Measurements from ENCODE around the gene CAPZA2.
"Not testable (repeated sequence)": the region's sequence is repeated elsewhere in the genome, so short reads cannot be mapped to it uniquely, and the experiment has no call there.

Gene CAPZA2

GRCh38 chr7:116955801-116956476, 93.6 kb downstream of the CAPZA2 start:
- no peak for DNase-seq

DNA sequence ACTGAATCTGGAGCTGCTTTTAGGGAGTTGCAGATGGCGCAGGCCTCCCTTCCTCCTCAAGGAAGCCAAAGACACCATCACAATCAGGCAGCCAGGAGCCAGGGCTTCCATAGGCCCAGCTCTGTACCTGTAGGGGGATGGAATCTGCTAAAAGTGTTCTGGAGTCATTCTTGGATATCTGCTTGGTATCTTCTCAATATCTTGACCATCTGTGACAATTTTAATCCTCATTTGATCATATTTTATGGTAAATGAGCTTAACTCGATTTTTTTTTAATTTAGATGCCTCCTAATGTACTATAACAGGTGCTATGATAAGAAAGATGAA, 94.1 kb downstream of the CAPZA2 start:
- no peak for DNase-seq

GRCh38 chr7:116957874-116958273, 95.5 kb downstream of the CAPZA2 start:
- DNase-seq = no peak

DNA sequence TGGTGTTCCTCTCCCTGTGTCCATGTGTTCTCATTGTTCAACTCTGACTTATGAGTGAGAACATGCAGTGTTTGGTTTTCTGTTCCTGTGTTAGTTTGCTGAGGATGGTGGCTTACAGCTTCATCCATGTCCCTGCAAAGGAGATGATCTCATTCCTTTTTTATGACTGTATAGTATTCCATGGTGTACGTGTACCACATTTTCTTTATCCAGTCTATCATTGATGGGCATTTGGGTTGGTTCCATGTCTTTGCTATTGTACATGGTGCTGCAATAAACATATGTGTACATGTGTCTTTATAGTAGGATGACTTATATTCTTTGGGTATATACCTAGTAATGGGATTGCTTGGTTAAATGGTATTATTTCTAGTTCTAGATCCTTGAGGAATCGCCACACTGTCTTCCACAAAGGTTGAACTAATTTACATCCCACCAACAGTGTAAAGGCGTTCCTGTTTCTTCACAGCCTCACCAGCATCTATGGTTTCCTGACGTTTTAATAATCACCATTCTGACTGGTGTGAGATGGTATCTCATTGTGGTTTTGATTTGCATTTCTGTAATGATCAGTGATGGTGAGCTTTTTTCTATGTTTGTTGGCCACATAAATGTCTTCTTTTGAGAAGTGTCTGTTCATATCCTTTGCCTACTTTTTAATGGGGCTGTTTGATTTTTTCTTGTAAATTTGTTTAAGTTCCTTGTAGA, 99.7 kb downstream of the CAPZA2 start:
- not testable (repeated sequence) for DNase-seq

DNA sequence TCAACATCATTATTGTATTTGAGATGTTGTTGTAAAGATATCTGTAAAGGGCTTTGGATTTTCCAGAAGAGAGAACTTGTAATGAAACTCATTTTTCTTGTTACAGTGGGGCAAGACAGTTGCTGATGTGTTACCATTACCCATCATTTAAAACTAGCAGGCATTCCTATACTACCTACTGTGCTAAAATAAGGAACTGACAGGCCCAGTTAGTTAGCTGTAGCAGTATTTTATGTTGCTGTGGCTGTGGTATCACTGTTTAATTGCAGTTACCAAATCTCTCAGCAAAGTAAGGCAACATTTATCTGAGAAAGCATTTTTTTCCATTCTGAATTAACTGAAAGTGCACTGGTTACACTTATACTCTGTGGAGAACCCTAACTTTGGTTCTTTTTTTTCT, 100.8 kb downstream of the CAPZA2 start:
- no peak for DNase-seq

DNA sequence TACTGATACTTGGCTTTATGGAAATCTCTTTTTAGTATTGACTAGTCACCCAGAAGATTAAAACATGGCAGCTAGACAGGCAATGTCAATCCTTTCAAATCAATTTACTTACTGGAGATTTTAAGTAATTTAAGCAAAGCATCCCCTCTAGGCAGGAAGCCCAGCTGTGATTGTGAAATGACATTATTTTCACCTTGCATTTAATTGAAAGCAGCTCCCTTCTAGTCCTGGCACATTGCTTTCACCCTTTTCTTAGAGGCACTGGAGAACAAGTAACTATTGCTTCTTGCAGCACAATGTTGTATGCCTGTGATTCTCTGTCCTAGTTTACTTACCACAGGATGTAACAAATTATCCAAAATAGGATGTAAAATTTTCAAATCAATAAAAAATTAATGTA, 104.2 kb downstream of the CAPZA2 start:
- DNase-seq = no peak

DNA sequence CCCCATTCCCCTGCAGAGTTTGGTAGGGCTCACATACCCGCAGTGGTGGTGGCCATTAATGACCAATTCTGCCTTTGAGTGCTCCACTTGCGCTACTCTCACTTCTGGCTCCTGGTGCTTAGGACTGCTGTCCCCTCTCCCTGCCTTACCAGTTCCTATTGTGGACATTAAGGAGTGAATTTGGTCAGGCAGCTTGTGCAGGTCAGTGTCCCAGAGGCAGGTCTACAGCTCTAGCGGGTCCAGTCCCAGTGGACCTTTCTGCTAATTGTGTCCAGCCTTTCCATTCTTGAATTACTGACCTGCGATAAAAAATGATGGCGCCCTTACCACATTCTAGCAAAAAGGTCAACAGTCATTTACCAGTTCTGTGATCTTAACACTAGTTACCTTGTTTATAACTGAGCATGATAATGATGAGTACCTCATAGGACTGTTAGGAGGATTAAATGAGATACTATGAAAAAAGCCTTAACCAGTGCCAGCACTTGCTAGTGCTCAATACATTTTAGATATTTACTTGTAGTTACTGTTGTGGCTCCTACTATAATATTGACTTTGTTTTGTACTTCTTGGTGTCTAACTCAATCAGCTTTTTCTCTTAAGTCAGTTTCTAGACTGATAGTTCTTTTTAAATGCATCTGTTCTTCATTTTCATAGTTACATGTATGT, 105.0 kb downstream of the CAPZA2 start:
- no peak for DNase-seq

DNA sequence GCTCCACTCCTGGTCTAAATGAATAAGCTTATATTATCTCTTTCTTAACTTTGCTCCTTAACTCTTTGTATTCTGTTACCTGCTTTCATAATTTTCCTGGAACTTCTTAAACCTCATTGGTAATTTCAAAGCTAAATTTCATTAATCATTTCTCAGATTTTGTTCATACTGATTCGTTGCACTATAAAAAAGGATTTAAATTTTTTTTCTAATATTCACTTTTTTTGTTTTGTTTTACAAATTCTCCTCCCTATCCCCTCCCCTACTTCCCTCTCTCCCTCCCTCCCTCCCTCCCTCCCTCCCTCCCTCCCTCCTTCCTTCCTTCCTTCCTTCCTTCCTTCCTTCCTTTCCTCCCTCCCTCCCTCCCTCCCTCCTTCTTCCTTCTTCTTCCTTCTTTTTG, 105.6 kb downstream of the CAPZA2 start:
- no peak for DNase-seq

GRCh38 chr7:116968631-116969030, 106.2 kb downstream of the CAPZA2 start:
- no peak for DNase-seq

DNA sequence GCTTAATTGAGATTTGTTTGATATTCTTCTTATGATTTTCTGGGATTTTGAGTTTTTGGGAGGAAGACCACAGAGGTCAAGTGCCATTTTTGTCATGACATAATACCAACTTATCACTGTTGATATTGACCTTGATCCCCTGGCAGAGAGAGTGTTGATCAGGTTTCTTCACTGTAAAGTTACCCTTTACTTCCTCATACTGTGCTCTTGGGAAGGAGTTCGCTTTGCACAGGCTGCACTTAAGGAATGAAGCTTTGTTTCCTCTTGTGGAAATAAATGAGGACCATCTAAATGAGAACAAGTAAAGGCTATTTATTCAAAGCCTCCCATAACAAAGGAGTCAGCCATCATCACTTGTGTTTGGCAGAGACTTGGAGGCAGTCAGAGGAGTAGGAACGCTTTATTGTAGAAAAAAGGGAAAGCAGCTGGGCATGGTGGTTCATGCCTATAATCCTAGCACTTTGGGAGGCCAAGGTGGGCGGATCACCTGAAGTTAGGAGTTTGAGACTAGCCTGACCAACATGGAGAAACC, 107.0 kb downstream of the CAPZA2 start:
- DNase-seq = no peak

DNA sequence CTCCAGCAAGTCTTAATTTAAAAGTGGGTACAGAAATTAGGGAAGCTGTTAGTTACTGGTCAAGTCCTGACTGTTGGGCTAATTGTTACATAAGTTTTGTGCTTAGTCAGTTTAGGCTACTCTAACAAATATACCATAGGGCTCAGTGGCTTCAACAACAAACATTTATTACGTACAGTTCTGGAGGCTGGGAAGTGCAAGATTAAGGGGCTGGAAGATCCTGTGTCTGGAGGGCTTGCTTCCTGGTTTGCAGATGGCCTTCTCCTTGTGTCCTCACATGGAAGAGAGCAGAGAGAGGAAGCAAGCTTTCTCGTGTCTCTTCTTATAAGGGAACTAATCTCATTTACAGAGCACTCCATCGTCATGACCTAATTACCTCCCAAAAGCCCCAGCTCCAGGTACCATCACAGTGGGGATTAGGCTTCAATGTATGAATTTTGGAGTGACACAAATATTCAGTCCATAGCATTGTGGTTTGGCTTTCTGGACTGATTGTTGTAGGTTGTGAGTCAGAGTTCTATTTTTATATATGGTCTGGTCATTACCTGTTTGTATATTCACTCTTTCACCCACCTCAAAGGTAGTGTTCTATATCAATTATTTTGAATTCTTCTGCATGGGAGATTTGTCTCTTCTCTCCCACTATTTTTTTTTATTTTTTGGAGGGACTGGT, 108.0 kb downstream of the CAPZA2 start:
- no peak for DNase-seq

DNA sequence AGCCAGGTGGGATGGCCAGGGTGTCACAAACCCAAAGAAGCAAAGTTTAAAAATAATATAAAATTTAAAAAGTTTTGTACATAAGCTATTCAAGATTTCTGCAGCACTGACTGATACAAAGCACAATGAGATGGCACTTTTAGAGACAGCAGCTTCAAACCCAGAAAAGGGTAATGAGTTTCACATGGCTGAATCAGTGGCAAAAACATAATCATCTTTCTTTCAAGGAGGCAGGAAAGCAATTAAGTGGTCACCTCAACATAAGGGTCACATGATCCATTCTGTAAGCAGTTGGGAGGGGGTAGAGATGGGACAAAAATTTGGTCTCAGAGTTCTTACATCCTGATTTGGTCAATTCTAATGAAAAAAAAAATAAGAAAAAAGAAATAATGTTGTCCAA, 108.8 kb downstream of the CAPZA2 start:
- DNase-seq = not testable (repeated sequence)
